Calu3 (cell line): ENCODE results near the gene CLIC5. TPM values are rescaled to one million over a fixed set of nuclear protein-coding genes. Genes with fewer than 3 reads are reported as not detected.

Experiments
- BruUV-seq: library from RNA; stranded (reverse); fragments of 400-500 nt; replicated peaks from 2 replicates; lab custom pipeline; 2021; lab: Mats Ljungman, UMichigan
- CTCF ChIA-PET: fragments of 300-600 bp; sonication (Branson Sonifier 250); formaldehyde crosslinking; loops from one replicate; lab custom pipeline; 2022; ENCODE audit warnings: antibody characterized with exemption; lab: Charles Lee
- DNase-seq: peaks from one replicate; pipeline ENCODE4 v3.0.0; 2022
- H3K27ac Mint-ChIP-seq: one replicate; pipeline ENCODE4 v1.8.0; 2022; ENCODE audit warnings: mixed read lengths; ENCODE audit not compliant: unreplicated experiment
- H3K27me3 Mint-ChIP-seq: one replicate; pipeline ENCODE4 v1.8.0; 2022; ENCODE audit warnings: mixed read lengths; ENCODE audit not compliant: unreplicated experiment
- H3K36me3 Mint-ChIP-seq: one replicate; pipeline ENCODE4 v1.8.0; 2022; ENCODE audit warnings: mild to moderate bottlenecking, moderate library complexity, mixed read lengths; ENCODE audit not compliant: insufficient read depth, unreplicated experiment
- H3K4me1 Mint-ChIP-seq: one replicate; pipeline ENCODE4 v1.8.0; 2022; ENCODE audit warnings: mild to moderate bottlenecking, low read depth, mixed read lengths; ENCODE audit not compliant: unreplicated experiment
- H3K4me3 Mint-ChIP-seq: one replicate; pipeline ENCODE4 v1.8.0; 2022; ENCODE audit warnings: mild to moderate bottlenecking, low read depth, moderate library complexity, mixed read lengths; ENCODE audit not compliant: unreplicated experiment
- H3K9me3 Mint-ChIP-seq: one replicate; pipeline ENCODE4 v1.8.0; 2022; ENCODE audit warnings: low read depth, mixed read lengths; ENCODE audit not compliant: unreplicated experiment
- CTCF ChIP-seq: fragments of 200-600 bp; IDR thresholded peaks from one replicate; pipeline ENCODE4 v1.8.0; 2022; ENCODE audit warnings: antibody characterized with exemption; ENCODE audit not compliant: unreplicated experiment
- intact Hi-C: fragments of 100-400 bp; cut with micrococcal nuclease; formaldehyde crosslinking; loops from one replicate; pipeline ENCODE4 v1.10.0; 2022; ENCODE audit not compliant: unreplicated experiment
- total RNA-seq: library from RNA; stranded (reverse); gene quantifications from 2 replicates; pipeline ENCODE4 v1.2.3, GENCODE V29; 2022

Gene CLIC5
- total RNA-seq, 1 experiment from 2014 or later, result 3.3 TPM

- Mint-ChIP-seq H3K9me3 (no peaks in the 10 kb centered on the region), H3K36me3 (no peaks in the 10 kb centered on the region), H3K27me3 (peaks cover 60% of the 10 kb centered on the region), H3K27ac (no peak overlapping the region), H3K4me1 (no peaks in the 10 kb centered on the region), H3K4me3 (no peak overlapping the region)
- BruUV-seq, result no TSS peak
- no peak for DNase-seq
- TF ChIP-seq CTCF, result no peak
- intact Hi-C loops, result no loop called here
- CTCF ChIA-PET, result no interaction called here
These were observed 157.8 kb downstream of the CLIC5 start for GRCh38 chr6:45857827-45858226.

GRCh38 chr6:45855642-45856394 lies 159.8 kb downstream of the CLIC5 start:
- no peaks in the 10 kb centered on the region for H3K36me3 Mint-ChIP-seq
- H3K9me3 Mint-ChIP-seq, result no peaks in the 10 kb centered on the region
- DNase-seq, result no peak
- peaks cover 71% of the 10 kb centered on the region for H3K27me3 Mint-ChIP-seq
- H3K4me3 Mint-ChIP-seq, result no peak overlapping the region
- no peak for TF ChIP-seq CTCF
- BruUV-seq, result no TSS peak
- intact Hi-C loops, result no loop called here
- CTCF ChIA-PET, result no interaction called here
- H3K4me1 Mint-ChIP-seq, result no peaks in the 10 kb centered on the region
- H3K27ac Mint-ChIP-seq, result no peak overlapping the region

GRCh38 chr6:45854149-45854742 lies 161.4 kb downstream of the CLIC5 start:
- Mint-ChIP-seq H3K4me3 (no peak overlapping the region), H3K36me3 (no peaks in the 10 kb centered on the region), H3K4me1 (no peaks in the 10 kb centered on the region), H3K27ac (no peak overlapping the region), H3K9me3 (no peaks in the 10 kb centered on the region), H3K27me3 (peaks cover 65% of the 10 kb centered on the region)
- CTCF ChIA-PET, result no interaction called here
- DNase-seq, result no peak
- intact Hi-C loops, result no loop called here
- no peak for TF ChIP-seq CTCF
- no TSS peak for BruUV-seq

- intact Hi-C loops, result no loop called here
- no TSS peak for BruUV-seq
- DNase-seq, result no peak
- Mint-ChIP-seq H3K27me3 (peaks cover 39% of the 10 kb centered on the region), H3K27ac (no peak overlapping the region), H3K9me3 (no peaks in the 10 kb centered on the region), H3K36me3 (no peaks in the 10 kb centered on the region), H3K4me3 (no peak overlapping the region), H3K4me1 (no peaks in the 10 kb centered on the region)
- CTCF ChIA-PET, result no interaction called here
- TF ChIP-seq CTCF, result no peak
These were observed 164.6 kb downstream of the CLIC5 start for GRCh38 chr6:45851034-45851400.
